GM21576 (cell line): ENCODE results near the gene KAZN.

Experiments used
- ATAC-seq: cut with Tn5 transposase; IDR thresholded peaks from one replicate; pipeline ENCODE4 v1.9.1; 2021; ENCODE audit warnings: mild to moderate bottlenecking, moderate library complexity; ENCODE audit not compliant: unreplicated experiment

Gene KAZN

DNA sequence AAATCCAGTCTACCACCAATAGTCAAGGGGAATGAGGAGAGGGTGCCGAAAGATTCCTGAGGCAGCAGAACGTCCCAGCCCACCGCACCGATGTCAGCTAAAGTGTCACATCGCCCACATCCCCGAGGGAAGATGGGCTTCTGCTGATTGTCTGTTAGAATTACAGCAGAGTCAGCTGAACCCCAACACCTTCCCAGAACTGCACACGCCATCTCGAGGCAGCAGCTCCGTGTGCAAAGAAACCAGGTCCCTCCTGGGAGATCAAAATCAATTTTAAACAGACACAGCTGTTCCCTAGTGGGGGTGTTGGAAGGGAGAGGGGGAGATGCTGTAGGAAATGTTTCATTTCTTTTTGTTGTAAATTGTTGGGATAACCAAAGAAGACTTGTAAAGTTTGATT, 12.8 kb upstream of the KAZN start:
- ATAC-seq, result no peak

DNA sequence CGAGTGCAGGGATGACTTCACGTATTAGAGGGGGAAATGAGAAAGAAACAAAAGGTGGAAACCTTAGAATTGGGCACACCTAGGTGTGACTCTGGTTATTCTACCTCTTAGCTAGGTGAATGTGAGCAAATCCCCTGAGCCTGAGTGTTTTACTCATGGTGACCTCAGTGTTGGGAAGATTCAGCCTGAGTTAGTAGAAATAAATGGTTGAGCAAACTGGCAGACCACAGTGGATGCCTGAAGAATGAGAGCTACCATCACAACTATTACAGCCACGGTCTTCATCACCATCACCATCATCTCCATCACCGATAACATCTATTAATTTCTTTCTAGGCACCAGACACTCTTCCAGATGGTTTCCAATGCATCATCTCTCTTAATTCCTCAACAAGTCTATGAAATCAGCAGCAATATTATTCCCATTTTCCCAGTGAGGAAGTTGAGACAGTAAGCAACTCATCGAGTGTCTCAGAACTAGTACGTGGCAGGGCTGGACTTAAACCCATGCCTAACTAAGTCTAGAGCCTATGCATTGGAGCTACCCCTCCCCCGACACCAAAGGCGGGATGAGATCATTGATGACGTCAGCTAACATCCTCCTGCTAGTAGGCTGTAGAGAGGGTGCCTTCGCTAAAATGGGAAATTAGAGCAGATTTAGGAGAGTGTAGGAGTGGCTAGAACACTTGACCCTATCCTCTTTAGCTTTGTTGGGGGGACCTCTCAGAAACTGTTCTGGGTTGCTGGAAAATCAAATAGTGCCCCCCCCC, 7.9 kb upstream of the KAZN start:
- ATAC-seq, result no peak

DNA sequence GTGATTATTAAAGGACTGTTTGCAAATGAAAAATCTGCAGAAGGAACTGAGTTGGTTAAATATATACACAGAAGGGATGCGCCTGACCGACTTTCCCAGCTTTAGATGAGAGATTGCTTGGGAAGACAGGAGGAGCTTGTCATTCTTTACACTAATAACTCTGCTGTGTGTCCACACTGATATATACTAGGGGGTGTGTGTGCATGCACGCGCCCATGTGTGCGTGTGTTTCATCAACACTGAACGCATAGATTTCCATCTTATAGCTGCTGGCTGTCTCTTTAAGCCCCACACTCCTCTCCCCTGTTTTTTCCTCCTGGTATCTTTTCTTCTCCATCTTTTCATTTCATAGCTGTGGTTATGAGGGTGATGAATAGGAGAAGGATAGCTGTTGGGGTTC, 6.9 kb upstream of the KAZN start:
- no peak for ATAC-seq

DNA sequence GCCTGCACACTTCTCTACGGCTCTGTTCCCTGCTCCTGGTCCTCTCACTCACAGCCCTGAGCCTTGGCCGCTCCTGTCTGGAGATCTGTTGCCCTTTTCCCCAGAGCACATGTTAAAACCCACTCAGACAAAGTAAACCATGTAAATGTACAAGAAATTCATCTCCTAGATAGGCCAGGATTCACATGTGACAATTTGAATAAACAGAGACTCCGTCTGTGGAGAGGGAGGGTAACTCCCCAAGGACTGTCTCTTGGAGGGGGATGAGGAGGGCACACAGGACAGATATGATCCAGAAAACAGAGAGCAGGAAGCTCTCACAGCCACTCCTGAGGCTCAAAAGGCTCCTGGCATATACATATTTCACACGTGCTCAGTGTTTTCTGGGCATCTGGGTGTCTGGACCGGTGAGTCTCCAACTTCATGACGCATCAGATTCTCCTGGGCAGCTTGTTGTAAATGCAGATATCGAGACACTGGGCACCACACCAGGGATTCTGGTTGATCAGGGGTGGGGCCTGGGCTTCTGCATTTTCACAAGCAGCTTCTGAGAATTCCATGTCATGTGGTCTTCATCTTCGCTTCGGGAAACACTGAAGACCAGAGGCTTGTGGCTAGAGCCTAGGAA, 6.4 kb upstream of the KAZN start:
- ATAC-seq, result no peak

DNA sequence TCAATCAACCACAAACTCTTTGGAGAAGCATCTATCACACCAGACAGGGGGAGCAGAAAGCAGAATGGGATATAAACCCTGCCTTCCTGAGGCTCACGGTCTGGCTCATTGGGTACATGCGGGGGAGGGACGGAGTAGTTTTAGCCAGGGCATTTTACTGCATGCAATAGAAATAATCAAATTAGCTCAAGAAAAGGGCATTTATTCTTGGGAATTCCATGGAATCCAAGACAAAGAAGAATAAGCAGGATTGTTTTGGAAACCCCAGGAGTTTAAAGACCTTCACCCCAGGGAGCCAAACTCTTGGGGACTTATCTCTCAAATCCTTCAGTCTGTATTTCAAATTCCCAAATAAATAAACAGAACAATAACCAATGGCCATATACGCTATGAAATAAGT, 5.2 kb upstream of the KAZN start:
- ATAC-seq, result no peak

DNA sequence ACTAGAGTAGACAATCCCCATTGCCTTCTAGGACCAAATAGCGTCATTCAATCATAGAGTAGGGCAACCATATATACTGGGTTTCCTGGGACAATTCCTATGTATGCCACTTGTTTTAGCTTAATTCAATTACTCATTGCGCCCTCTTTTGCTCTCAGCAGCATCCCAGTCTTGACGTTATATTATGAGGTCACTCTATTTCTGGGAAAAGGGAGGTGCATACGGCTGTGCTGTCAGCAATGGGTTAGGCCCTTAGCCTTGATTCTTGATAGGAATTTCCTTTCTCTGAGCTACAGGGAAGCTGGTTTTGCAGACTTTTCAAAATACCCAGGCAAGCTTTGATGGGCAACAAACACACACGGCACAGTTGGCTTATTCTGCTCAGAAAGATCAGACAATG, 4.4 kb upstream of the KAZN start:
- no peak for ATAC-seq

DNA sequence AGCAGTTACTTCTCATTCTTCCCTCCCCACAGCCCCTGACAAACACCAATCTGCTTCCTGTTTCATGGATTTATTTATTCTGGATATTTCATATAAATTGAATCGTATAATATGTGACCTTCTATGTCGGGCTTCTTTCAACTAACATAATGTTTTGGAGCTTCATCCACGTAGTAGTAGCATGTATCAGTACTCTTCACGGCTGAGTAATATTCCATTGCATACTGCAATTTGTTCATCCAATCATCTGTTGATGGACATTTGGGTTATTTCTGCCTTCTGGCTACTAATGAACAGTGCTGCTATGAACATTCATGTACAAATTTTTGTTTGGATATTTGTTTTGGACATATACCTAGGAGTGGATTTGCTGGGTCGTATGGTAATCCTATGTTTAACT, 1.9 kb upstream of the KAZN start:
- no peak for ATAC-seq

DNA sequence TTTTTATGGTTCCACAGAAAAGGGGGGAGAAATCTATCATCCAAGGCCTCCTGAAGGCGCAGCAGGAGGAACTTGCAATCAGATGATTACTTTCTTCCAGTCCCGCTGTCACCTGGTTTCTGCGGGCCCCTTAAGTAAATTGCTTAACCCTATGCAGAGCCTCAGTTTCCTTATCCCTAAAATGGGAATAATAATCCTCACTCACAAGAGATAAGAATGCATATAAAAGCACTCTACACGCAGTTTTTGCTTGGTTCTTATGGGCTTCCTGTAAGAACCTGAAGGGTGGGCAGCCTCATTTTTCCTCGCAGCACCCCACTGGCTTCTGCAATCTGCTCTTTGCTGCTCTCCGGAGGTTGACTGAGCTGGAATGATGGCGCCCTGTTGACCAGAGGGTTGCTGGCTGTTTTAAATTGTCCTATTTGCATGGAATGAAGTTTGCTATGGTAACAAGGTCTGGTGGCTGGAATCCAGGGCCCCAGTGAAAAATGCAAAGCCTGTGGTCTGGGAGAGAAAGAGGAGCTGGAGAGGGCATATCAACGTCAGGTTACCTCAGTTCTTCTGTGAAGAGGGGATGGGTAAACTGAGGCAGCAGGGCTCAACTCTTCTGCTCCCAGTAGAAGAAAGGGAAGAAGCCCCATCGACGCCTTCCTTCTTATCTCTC, 1.0 kb upstream of the KAZN start:
- no peak for ATAC-seq

DNA sequence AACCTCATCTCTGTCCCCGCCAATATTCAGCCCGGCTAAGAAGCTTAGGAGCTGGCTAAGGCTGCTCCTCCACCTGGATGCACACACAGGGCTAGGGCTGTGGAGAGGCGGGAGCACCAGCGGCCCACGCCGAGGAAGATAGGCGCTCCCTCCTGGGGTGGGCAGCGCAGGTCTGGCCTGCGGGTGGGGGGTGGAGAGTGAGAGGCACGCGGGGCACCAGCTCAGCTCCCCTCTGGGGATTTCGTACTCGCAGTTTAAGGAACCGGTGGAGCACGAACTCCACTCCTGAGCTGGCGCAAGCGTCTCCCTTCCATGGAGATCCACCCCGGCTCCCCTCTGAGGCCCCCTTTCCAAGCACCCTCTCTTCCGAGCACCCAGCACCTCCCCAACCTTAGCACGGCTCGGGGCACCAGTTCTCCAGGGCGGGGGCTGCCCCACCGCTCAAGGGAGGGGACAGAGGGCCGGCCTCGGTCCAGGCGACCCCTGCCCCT, 433 bp upstream of the KAZN start:
- ATAC-seq, result no peak

DNA sequence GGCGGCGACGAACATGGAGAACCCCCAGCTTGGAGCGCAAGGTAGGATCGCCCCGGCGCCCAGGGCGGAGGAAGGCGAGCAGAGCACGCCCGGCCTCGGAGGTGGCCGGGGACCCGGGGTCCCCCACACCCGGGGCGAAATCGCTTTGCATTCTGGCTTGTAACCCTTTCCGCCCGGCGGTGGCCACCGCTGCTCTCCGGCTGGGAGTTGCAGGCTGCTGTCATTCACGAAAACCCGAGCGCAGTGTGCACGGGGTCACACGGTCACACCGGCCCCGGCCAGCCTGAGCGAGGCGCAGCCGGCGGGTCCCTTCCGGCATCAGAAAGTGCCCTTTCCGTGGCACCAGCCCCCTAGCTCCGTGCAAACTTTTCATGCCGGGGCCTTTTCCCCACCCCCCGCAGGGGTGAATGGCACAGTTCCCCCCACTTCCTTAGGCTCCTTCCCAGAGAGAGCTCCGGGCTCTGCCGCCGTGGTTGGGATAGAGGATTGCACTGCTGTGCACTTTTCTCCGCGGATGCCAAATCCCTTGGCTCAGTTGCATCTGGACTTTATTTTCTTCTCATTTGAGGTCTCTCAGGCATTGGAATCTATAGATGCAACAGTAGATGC, 802 bp downstream of the KAZN start:
- no peak for ATAC-seq

DNA sequence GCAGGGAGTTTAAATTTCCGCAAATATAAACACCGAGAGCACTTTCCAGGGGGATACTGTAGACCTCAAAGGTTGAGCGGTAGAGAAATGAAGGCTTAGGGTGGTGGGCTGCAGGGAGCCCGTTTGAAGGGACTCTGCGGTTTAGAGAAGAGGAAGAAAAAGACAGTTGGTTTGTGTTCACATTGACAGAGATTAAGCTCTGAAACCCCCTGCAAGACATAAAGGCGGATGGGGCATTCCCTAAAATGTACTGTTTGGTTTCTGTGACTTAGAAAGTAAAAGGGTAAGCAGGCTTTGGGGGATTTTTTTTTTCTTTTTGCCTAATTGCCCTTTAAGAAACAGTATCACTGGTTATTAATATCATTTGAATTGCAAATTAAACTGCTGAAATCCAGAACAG, 1.3 kb downstream of the KAZN start:
- ATAC-seq, result no peak

DNA sequence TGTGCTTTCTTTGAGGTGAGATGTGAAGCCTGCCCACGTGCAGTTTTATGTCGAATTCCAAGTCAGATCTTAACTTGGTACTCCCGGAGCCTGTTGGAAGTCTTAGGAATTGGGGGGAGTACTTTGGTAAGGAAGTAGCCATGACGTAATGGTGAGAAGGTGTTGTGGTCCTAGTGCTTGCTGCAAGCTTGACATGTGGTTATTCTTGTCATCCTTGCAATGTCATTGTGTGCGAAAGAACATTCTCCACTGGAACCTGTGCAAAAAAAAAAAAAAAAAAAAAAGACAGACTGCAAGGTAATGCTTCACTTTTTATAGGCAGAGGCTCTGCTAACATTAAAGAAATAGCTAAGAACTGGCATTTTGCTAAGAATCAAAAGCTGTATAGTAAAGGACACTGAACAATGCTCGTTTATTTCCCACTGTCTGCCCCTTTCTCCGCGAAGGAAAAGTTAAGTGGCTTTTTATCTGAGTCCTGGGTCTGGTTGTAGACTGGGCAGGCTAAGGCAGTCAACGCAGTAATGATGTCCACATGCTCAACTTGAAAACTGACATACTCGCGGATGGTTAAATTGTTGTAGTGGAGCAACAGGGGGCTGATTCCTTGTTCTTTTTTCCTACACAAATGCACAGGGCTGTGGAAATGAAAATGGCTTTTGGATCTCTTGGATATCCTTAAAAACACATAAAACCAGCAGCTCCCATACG, 2.1 kb downstream of the KAZN start:
- ATAC-seq, result no peak

DNA sequence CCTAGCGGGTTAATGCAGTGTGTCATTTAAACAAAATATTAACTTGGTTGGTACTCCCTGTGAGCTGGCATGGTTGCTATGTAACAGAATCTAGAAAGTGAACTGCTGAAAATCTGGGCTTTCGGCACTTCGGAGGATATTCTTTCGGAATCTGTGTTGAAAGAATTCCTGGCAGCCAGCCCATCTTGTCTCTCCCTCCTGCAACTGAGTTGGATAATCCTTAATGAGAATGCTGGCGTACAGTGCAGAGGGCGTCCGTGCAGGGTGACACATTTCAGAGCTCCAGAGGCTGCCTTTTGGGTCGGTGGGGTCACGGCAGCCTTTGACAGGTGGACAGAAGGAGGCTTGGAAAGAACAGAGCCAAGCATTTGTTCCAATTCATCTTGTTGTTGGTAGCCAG, 3.7 kb downstream of the KAZN start:
- no peak for ATAC-seq

DNA sequence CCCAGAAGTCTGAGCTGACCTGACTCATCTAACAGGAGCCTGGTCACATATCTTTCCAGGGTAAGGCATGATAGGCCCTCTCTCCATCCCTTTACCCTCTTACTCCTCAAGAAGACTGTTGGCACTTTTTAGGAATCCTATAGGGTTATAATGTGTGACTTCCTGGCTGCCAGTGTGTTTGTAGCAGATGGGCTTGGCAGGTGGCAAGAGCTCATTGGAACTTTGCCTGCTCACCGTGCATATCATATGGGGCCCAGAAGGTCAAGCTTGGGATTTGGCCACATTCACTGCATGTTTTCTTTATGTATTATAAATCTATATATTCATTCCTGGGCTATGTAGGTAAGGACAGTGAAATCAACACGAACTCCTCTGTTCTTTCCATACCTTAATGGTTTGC, 5.2 kb downstream of the KAZN start:
- no peak for ATAC-seq

DNA sequence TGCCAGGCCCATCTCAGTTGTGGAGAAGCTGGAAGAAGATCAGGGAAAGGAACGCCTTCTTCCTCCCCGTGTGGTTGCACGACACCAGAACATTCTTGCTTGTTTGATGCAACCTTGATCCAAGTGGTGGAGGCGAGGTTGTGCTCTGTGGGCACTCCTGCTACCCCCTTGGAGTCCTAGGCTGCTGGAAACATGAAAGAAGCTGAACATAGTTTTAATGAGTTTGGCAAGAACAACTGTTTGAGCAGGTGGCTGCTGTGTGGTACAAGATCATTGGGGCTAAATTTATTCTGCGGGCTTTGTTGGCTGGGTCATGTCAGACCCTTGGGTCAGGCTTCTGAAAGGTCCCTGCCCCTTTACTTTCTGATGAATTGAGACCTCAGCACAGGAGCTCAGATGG, 5.9 kb downstream of the KAZN start:
- ATAC-seq, result no peak

DNA sequence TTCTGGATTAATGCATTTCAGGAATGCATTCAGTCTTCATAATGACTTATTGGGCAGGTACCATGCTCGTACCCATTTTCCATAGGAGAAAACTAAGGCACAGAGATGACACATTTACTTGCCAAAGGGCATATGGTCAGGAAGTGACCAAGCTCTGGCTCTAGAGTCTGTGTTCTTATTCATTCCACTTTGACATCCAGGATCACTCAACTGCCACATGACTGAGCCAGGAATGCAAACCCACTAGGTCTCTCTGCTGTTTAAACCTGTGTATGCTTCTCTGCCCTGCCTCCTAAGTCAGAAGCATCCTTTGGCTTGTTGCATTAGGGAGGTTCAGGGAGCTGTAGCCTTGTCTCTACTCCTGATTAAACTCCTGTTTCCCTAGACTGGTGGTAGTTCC, 7.5 kb downstream of the KAZN start:
- no peak for ATAC-seq

DNA sequence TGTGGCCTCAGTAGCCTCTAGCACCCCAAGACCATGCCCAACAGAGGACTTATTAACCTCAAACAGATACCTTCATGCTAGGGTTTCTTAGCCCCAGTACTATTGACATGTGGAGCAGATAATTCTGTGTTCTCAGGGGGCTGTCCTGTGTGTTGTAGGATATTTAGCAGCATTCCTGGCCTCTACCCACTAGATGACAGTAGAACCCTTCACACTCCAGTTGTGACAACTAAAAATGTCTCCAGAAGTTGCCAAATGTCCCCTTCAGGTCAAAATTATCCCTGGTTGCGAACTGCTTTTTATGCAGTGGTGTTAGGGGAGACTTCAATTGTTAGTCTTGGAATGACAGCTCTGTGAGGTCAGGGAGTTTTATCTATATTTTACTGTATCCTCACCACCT, 8.1 kb downstream of the KAZN start:
- no peak for ATAC-seq

DNA sequence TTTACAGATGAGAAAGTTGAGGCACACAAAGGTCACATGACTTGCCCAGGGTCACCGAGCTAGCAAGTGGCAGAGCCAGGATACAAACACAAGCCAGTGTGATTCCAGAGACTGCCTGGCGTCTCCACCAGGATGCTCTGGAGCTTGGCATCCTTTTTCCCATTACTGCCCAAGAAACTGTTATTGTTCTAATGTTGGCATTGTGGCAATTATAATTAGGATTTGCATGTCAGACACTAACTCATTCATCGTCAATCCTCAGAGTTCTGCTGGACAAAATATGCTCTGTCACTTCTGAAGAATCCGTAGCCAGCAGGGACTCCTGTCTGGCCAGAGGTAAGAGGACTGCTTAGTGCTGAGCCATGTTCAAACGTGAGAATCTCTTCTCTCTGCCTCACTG, 8.8 kb downstream of the KAZN start:
- ATAC-seq, result no peak

DNA sequence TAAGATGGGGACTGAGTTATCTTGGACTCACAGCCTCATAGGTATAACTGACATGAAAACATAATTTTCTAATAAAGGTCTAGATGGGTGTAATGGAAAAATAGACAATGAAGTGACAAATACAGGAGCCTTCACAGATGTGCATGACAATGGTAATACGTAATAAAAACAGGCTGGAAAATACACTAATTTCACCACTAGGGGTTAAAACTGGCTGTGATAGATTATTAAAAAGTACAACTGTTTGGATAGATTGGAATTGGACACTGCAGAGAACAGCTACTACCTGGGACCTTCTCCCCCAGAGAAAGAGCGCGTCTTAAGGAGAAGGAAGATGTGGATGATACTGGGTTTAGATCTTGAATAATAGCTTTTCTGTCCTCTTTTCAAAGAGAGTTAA, 9.8 kb downstream of the KAZN start:
- no peak for ATAC-seq

DNA sequence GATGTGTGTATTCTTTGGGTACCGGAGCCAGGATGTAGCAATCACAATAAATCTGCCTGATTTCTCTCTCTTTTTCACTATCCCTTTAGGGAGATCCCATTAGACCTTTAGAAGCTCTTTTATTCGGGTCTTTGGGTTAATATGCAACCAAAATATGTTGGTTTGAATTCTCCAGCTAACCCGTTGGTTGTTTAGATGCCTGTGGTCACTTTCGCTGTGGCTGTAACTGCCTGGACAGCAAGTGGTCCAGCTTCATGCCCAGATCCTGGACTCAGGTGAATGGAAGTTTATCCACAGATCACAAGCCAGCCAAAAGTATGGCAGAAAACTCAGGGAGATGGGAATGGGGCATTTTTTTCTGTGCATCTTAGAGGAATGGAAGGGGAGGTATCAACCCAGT, 12.3 kb downstream of the KAZN start:
- ATAC-seq, result no peak

DNA sequence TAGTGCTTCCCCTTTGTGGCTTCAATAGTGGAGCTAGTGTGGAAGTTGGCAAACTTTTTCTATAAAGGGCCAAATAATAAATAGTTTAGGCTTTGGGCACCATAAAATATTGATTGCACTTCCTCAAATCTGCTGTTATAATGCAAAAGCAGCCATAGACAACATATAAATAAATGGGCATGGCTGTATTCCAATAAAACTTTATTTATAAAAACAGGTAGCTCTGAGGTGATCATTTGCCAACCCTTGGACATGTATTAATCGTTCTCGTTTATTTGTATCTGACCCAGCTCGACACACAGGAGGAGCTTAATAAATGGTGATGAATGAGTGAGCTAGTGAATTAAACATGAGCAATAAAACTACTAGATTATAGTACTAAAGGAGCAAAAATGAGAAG, 13.3 kb downstream of the KAZN start:
- ATAC-seq, result no peak
